Measurements from ENCODE around the gene MBD1.
"Not testable (repeated sequence)": the region's sequence is repeated elsewhere in the genome, so short reads cannot be mapped to it uniquely, and the experiment has no call there.

The MBD1 gene

GRCh38 chr18:50308851-50309250, 27.5 kb upstream of the MBD1 start:
- WGBS, 2 experiments (ENCODE audit: insufficient coverage in 2 of 2): 80 to 94% methylated on average over 3 to 5 of the region's 5 CpGs

DNA sequence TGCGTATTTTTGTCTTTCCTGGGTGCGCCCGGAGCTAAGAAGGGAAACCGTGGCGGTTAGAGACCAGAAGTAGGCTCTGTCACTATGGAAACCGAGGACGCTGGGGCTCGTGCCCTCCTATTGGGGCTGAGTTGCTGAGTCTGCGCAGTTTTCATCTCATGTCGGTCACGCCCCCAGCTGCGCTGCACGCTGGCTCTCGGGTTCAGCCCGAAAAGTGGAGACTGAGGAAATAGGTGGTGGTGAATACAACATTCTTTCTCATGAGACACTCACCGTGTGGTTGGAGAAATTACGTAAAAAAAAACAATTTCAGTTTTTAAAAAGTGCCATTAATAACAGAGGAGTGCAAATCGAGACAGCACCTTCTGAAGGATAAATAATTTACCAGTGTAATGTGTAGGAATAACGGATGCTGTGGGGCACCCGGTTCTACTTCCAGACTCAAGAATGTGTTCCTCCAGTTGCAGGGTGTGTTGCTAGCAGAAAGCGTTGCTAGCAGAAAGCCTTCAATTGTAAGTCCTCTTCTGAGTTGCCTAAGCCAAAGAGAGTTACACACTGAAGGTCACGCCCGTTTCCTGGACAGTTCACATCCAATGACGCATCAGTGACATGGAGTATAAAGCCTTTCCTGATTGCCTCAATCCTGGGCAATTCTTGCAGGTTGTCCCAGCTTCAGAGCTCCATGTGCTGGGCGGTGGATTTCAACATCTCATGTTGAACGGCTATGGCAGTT, 26.6 kb upstream of the MBD1 start:
- no peaks in the 10 kb centered on the region for H3K36me3 ChIP-seq (ENCODE audit: control insufficient read depth, insufficient read depth, low read length)
- H3K27ac ChIP-seq (ENCODE audit: low read depth, low read length, severe bottlenecking): no peak overlapping the region
- H3K4me3 ChIP-seq (ENCODE audit: extremely low read depth, insufficient read depth, low read length, poor library complexity, severe bottlenecking): peak overlapping the region; percentile 27
- 61 to 64% methylated on average over 21 of the region's 26 CpGs for WGBS, 2 experiments (ENCODE audit: insufficient coverage in 2 of 2)
- peaks cover 9% of the 10 kb centered on the region for H3K9me3 ChIP-seq (ENCODE audit: control insufficient read depth, low read length)
- H3K4me1 ChIP-seq (ENCODE audit: control insufficient read depth, insufficient read depth, low read length, poor library complexity, severe bottlenecking): no peaks in the 10 kb centered on the region

More at GRCh38 chr18:50308851-50309250, 27.5 kb upstream of the MBD1 start:
- not testable (repeated sequence) for H3K27ac ChIP-seq (ENCODE audit: low read depth, low read length, severe bottlenecking); H3K4me3 ChIP-seq (ENCODE audit: extremely low read depth, insufficient read depth, low read length, poor library complexity, severe bottlenecking); H3K36me3 ChIP-seq (ENCODE audit: control insufficient read depth, insufficient read depth, low read length); H3K4me1 ChIP-seq (ENCODE audit: control insufficient read depth, insufficient read depth, low read length, poor library complexity, severe bottlenecking); H3K9me3 ChIP-seq (ENCODE audit: control insufficient read depth, low read length)

- H3K36me3 ChIP-seq (ENCODE audit: control insufficient read depth, insufficient read depth, low read length): no peaks in the 10 kb centered on the region
- WGBS, 2 experiments (ENCODE audit: insufficient coverage in 2 of 2): 49 to 55% methylated on average over 5 to 6 of the region's 8 CpGs
- no peak overlapping the region for H3K27ac ChIP-seq (ENCODE audit: low read depth, low read length, severe bottlenecking)
- H3K9me3 ChIP-seq (ENCODE audit: control insufficient read depth, low read length): peaks cover 9% of the 10 kb centered on the region
- peak overlapping the region; percentile 27 for H3K4me3 ChIP-seq (ENCODE audit: extremely low read depth, insufficient read depth, low read length, poor library complexity, severe bottlenecking)
- H3K4me1 ChIP-seq (ENCODE audit: control insufficient read depth, insufficient read depth, low read length, poor library complexity, severe bottlenecking): no peaks in the 10 kb centered on the region
These were observed 26.0 kb upstream of the MBD1 start for GRCh38 chr18:50307400-50307737.

GRCh38 chr18:50306944-50307343, 25.6 kb upstream of the MBD1 start:
- H3K4me3 ChIP-seq (ENCODE audit: extremely low read depth, insufficient read depth, low read length, poor library complexity, severe bottlenecking): no peak overlapping the region
- no peaks in the 10 kb centered on the region for H3K4me1 ChIP-seq (ENCODE audit: control insufficient read depth, insufficient read depth, low read length, poor library complexity, severe bottlenecking)
- H3K9me3 ChIP-seq (ENCODE audit: control insufficient read depth, low read length): peaks cover 9% of the 10 kb centered on the region
- 82 to 100% methylated on average over 1 to 4 of the region's 8 CpGs for WGBS, 2 experiments (ENCODE audit: insufficient coverage in 2 of 2)
- H3K27ac ChIP-seq (ENCODE audit: low read depth, low read length, severe bottlenecking): no peak overlapping the region
- no peaks in the 10 kb centered on the region for H3K36me3 ChIP-seq (ENCODE audit: control insufficient read depth, insufficient read depth, low read length)

DNA sequence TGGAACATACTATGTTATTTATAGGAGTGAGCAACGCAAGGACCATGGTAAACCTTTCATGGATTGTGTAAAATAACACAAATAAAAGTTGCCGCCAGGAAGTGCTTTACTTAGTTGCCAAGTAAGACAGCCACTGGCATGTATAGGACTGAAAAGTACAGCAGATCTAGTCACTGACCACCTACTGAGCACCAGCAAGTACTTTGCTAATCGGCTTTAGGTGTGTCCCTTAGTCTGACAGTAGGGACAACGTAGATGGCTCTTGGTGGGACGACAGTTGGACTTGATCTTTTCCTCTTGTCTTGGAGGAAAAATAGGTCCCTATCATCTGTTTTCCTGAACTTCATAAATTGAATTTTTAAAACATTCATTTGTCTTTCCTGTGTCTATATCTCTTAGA, 19.8 kb upstream of the MBD1 start:
- Histone ChIP-seq H3K36me3 (ENCODE audit: control insufficient read depth, insufficient read depth, low read length) (no peaks in the 10 kb centered on the region), H3K27ac (ENCODE audit: low read depth, low read length, severe bottlenecking) (no peak overlapping the region), H3K9me3 (ENCODE audit: control insufficient read depth, low read length) (no peaks in the 10 kb centered on the region), H3K4me1 (ENCODE audit: control insufficient read depth, insufficient read depth, low read length, poor library complexity, severe bottlenecking) (no peaks in the 10 kb centered on the region), H3K4me3 (ENCODE audit: extremely low read depth, insufficient read depth, low read length, poor library complexity, severe bottlenecking) (no peak overlapping the region)
- WGBS, 2 experiments (ENCODE audit: insufficient coverage in 2 of 2): 72 to 76% methylated on average over 3 to 4 of the region's 5 CpGs

GRCh38 chr18:50299626-50300388, 18.5 kb upstream of the MBD1 start:
- Histone ChIP-seq H3K27ac (ENCODE audit: low read depth, low read length, severe bottlenecking) (no peak overlapping the region), H3K9me3 (ENCODE audit: control insufficient read depth, low read length) (no peaks in the 10 kb centered on the region), H3K36me3 (ENCODE audit: control insufficient read depth, insufficient read depth, low read length) (no peaks in the 10 kb centered on the region), H3K4me1 (ENCODE audit: control insufficient read depth, insufficient read depth, low read length, poor library complexity, severe bottlenecking) (no peaks in the 10 kb centered on the region), H3K4me3 (ENCODE audit: extremely low read depth, insufficient read depth, low read length, poor library complexity, severe bottlenecking) (no peak overlapping the region)
- 82 to 87% methylated on average over 4 to 5 of the region's 7 CpGs for WGBS, 2 experiments (ENCODE audit: insufficient coverage in 2 of 2)

- H3K4me1 ChIP-seq (ENCODE audit: control insufficient read depth, insufficient read depth, low read length, poor library complexity, severe bottlenecking): no peaks in the 10 kb centered on the region
- H3K9me3 ChIP-seq (ENCODE audit: control insufficient read depth, low read length): no peaks in the 10 kb centered on the region
- 96 to 97% methylated on average over 23 to 36 of the region's 49 CpGs for WGBS, 2 experiments (ENCODE audit: insufficient coverage in 2 of 2)
- H3K4me3 ChIP-seq (ENCODE audit: extremely low read depth, insufficient read depth, low read length, poor library complexity, severe bottlenecking): no peak overlapping the region
- no peaks in the 10 kb centered on the region for H3K36me3 ChIP-seq (ENCODE audit: control insufficient read depth, insufficient read depth, low read length)
- no peak overlapping the region for H3K27ac ChIP-seq (ENCODE audit: low read depth, low read length, severe bottlenecking)
These were observed 17.3 kb upstream of the MBD1 start for GRCh38 chr18:50298443-50299284.

GRCh38 chr18:50297621-50298442, 16.5 kb upstream of the MBD1 start:
- H3K9me3 ChIP-seq (ENCODE audit: control insufficient read depth, low read length): no peaks in the 10 kb centered on the region
- 63 to 83% methylated on average over 21 to 26 of the region's 28 CpGs for whole genome bisulfite sequencing, 2 experiments (ENCODE audit: insufficient coverage in 2 of 2)
- no peak overlapping the region for H3K4me3 ChIP-seq (ENCODE audit: extremely low read depth, insufficient read depth, low read length, poor library complexity, severe bottlenecking)
- H3K36me3 ChIP-seq (ENCODE audit: control insufficient read depth, insufficient read depth, low read length): no peaks in the 10 kb centered on the region
- H3K27ac ChIP-seq (ENCODE audit: low read depth, low read length, severe bottlenecking): no peak overlapping the region
- no peaks in the 10 kb centered on the region for H3K4me1 ChIP-seq (ENCODE audit: control insufficient read depth, insufficient read depth, low read length, poor library complexity, severe bottlenecking)

GRCh38 chr18:50293039-50293438, 11.7 kb upstream of the MBD1 start:
- Histone ChIP-seq H3K36me3 (ENCODE audit: control insufficient read depth, insufficient read depth, low read length) (no peaks in the 10 kb centered on the region), H3K4me1 (ENCODE audit: control insufficient read depth, insufficient read depth, low read length, poor library complexity, severe bottlenecking) (no peaks in the 10 kb centered on the region), H3K27ac (ENCODE audit: low read depth, low read length, severe bottlenecking) (no peak overlapping the region), H3K9me3 (ENCODE audit: control insufficient read depth, low read length) (no peaks in the 10 kb centered on the region), H3K4me3 (ENCODE audit: extremely low read depth, insufficient read depth, low read length, poor library complexity, severe bottlenecking) (no peak overlapping the region)
- 92% methylated on average over 1 of the region's 1 CpG; no CpG with 5 or more reads in 1 of the 2 experiments for WGBS, 2 experiments (ENCODE audit: insufficient coverage in 2 of 2)

- WGBS, 2 experiments (ENCODE audit: insufficient coverage in 2 of 2): 89 to 93% methylated on average over 3 of the region's 4 CpGs
- H3K27ac ChIP-seq (ENCODE audit: low read depth, low read length, severe bottlenecking): no peak overlapping the region
These were observed 7.8 kb upstream of the MBD1 start for GRCh38 chr18:50289108-50289443.

More at GRCh38 chr18:50289108-50289443, 7.8 kb upstream of the MBD1 start:
- Histone ChIP-seq H3K9me3 (ENCODE audit: control insufficient read depth, low read length) (no peaks in the 10 kb centered on the region), H3K4me3 (ENCODE audit: extremely low read depth, insufficient read depth, low read length, poor library complexity, severe bottlenecking) (no peak overlapping the region), H3K36me3 (ENCODE audit: control insufficient read depth, insufficient read depth, low read length) (peaks cover 21% of the 10 kb centered on the region), H3K4me1 (ENCODE audit: control insufficient read depth, insufficient read depth, low read length, poor library complexity, severe bottlenecking) (no peaks in the 10 kb centered on the region)
